ENCODE measurements around the gene MOB2.

The MOB2 gene

GRCh38 chr11:1486054-1486825 lies at the start of gene MOB2:
Gene MOB2, minus strand, starts transcription at chr11:1486779. Its CDS starts 223 bp downstream, at chr11:1486556.
- no peak for DNase-seq

- DNase-seq, result no peak
Observed at GRCh38 chr11:1534682-1535081, 48.1 kb upstream of the MOB2 start.

GRCh38 chr11:1534171-1534570 lies 47.6 kb upstream of the MOB2 start:
- DNase-seq, result no peak

GRCh38 chr11:1533342-1533725 lies 46.8 kb upstream of the MOB2 start:
- DNase-seq, result no peak

- no peak for DNase-seq
Observed at GRCh38 chr11:1532606-1533341, 46.2 kb upstream of the MOB2 start.

- no peak for DNase-seq
Observed at GRCh38 chr11:1532014-1532586, 45.5 kb upstream of the MOB2 start.

DNA sequence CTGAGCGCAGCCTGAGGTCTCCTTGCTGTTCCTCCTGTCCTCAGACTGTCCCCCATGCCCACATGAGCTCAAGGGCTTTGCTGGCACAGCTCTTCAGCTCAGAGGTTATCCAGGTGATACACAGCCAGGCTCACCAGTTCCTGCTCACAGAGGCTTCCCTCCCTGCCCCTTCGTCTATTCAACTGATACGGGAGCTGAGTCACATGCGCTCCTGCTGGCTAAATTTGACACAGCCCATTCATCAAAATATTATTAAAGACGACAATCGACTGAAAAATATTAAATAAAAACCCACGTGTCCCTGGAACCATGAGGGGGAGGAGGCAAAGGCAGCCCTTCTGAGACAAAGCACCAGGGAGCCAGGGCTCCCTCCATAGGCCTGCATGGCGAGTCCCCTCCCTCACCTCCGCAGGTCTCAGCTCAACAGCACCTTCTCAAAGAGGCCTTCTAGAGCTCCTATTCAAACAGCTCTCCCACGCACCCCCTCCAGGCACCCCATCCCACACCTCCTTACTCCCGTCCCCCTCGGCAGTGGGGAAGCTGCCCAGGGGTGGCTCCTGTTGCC lies 45.0 kb upstream of the MOB2 start:
- DNase-seq, result no peak

- no peak for DNase-seq
Observed at GRCh38 chr11:1530686-1531448, 44.3 kb upstream of the MOB2 start.

DNA sequence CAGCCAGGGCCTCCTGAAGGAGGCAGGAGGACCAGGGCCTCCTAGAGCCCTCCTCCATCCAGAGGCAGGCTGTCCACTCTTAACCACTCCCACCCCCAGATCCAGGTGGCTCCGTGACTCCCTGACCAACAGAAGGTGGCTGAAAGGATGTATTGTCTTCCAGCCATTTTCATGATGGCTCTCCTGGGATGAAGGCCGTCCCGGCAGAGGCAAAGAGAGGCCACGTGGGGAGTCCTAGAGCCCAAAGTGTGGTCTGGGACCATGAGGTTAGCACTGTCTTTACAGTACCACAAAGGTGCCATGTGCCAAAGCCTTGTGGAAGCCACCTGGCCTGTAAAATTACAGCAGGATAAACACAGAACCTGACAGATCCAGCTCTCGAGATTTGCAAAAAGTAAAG lies 43.2 kb upstream of the MOB2 start:
- DNase-seq, result no peak

GRCh38 chr11:1529286-1529685 lies 42.7 kb upstream of the MOB2 start:
- DNase-seq, result no peak

DNA sequence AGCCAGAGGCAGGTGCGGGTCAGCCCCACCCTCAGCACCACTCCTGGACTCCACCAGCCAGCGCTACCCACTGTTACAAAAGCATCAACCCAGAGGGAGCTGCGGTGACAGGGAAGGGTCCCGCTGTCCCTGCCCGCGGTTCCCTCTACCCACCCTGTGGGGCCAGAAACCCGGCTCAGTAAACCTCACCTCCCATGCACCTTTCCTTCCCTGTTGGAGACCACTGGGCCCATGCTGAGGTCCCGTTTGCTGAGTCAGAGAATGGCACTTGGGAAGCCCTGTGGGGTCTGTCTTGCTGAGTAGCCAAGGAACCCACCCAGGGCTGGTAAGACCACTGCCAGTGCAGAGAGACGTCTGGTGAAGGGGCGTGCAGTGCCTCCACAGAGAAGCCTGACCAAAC lies 42.1 kb upstream of the MOB2 start:
- DNase-seq, result no peak

DNA sequence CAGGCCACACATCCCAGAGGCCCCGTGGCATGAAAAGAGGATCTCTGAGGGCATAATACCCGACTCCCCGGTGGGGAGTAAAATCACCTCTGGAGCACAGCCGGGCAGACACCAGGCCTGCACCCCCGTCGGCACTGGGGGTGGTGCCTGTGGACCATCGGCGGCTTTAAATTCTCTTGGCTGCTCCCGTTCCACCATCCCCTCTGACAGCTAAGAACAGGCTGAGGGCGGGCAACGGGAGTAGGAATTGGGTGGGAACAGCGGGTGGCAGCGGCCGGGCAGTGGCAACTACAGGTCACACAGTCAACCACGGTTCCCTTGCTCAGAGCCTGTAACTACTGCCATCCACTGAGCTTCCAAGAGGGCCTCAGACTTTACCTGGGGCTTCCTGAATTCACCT lies 40.2 kb upstream of the MOB2 start:
- DNase-seq, result no peak

DNA sequence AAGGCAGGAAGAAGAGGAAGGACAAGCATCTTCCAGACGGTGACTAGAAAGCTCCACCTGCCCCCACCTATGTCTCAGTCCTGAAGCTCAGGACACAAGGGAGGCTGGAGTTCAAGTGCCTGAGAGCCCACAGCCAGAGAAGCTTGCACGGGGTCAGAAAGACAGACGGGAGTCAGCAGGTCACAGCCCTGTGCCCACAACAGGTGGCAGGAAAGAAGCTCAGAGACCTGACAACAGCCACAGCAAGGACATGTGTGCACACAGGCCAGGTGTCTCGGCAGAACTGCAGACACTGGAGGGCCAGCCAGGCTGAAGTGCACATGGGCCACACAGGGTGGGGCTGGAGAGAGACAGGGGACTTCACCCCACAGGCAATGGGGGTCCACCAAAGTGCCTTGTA lies 37.2 kb upstream of the MOB2 start:
- DNase-seq, result no peak

DNA sequence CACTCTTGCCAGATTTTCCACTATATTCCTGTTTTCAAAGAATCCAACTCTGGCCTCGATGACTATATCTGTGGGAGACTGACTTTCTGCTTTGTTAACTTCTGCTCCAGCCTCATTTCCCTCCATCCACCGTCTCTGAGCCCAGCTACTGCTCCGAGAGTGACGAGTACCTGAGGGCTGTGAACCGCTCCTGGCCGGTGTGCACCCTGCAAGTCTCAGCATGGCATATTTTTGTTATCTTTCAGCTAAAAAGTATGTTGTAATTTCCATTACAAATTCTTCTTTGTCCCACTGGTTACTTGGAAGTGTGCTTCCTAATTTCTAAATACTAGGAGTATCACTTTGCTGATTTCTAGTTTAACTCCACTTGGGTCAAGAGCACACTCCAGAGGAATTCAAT lies 36.5 kb upstream of the MOB2 start:
- DNase-seq, result no peak

- no peak for DNase-seq
Observed at GRCh38 chr11:1522081-1522424, 35.5 kb upstream of the MOB2 start.

GRCh38 chr11:1521382-1522080 lies 35.0 kb upstream of the MOB2 start:
- no peak for DNase-seq

- no peak for DNase-seq
Observed at GRCh38 chr11:1520663-1521267, 34.2 kb upstream of the MOB2 start.

DNA sequence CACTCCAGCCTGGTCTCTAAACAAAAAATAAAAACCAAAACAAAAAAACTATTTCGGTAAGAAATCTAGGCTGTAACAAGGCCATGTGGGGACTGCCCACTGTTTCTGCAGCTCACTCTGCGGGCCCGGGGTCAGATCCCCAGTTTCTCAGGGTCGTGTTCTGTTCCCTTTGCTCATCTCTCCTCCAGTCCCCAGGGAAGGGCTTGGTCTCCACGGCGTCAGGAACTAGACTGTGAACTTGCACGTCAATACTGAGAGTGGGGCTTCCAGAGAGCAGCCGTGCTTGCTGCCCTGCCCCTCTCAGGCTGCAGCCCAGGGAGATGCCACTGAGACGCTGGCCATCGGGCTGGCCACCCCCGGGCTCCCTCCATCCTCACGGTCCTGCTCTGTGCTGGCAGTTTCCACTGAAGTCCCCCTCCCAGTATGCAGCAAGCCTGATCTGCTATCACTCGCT lies 33.7 kb upstream of the MOB2 start:
- DNase-seq, result no peak

GRCh38 chr11:1519028-1520010 lies 32.7 kb upstream of the MOB2 start:
- DNase-seq, result no peak

DNA sequence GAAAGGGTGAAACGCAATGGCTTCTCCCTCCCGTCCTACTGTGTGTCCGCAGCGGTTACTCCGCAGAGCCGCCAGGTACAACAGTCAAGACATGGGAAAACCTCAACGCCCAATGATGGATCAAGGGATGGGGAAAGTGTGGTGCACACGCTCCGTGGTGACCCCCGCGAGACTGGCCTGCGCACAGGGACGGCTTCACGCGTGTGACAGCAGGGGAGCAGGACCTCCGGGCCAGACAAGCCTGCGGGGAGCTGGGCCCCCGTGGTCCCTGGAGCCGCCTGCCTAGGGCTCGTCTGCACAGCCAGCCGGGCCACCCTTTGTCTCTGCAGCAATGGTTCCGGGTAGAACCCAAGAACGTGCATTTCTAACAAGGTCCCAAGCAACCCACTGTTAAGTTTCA lies 31.7 kb upstream of the MOB2 start:
- DNase-seq, result no peak
